Suprapubic skin (tissue), 4 donors: ENCODE data around the gene CTSO. TPM values are rescaled to one million over a fixed set of nuclear protein-coding genes. Genes with fewer than 3 reads are reported as not detected.

Source experiments
- DNase-seq, 2 donors: peaks; one replicate each; pipeline ENCODE4 v3.0.0-alpha.2; 2019; ENCODE audit warnings: low spot score in 2 of 2
- H3K27ac ChIP-seq: fragments of 200-600 bp; sonication (generic); one replicate; pipeline ENCODE4 v1.5.1; 2019
- H3K27me3 ChIP-seq: fragments of 200-600 bp; sonication (generic); one replicate; pipeline ENCODE4 v1.5.1; 2019
- H3K36me3 ChIP-seq: fragments of 200-600 bp; sonication (generic); one replicate; pipeline ENCODE4 v1.5.1; 2019
- H3K4me1 ChIP-seq: fragments of 200-600 bp; sonication (generic); one replicate; pipeline ENCODE4 v1.5.1; 2019
- H3K4me3 ChIP-seq: fragments of 200-600 bp; sonication (generic); one replicate; pipeline ENCODE4 v1.5.1; 2019; ENCODE audit warnings: mild to moderate bottlenecking
- H3K9me3 ChIP-seq: fragments of 200-600 bp; sonication (generic); one replicate; pipeline ENCODE4 v1.5.1; 2019
- EP300 ChIP-seq: sonication (generic); formaldehyde crosslinking; IDR thresholded peaks from one replicate; pipeline ENCODE4 v1.6.1; 2017; ENCODE audit warnings: antibody characterized with exemption
- POLR2A ChIP-seq, 2 donors: fragments of 450-650 bp; IDR thresholded peaks; one replicate each; pipeline ENCODE4 v1.6.1; 2017; ENCODE audit warnings: antibody characterized with exemption in 2 of 2, mild to moderate bottlenecking in 2 of 2, moderate library complexity in 2 of 2
- POLR2AphosphoS5 ChIP-seq, 3 donors: sonication (generic); formaldehyde crosslinking; IDR thresholded peaks; one replicate each; pipeline ENCODE4 v1.6.1; 2017; ENCODE audit warnings: antibody characterized with exemption in 3 of 3
- WGBS: methylation state at CpG from one replicate; pipeline ENCODE4 v1.1.5; 2018; 5-methylcytosine and 5-hydroxymethylcytosine counted together
- total RNA-seq, 4 donors: library from RNA; depleted of rRNA; stranded (reverse); fragments of >200 nt; gene quantifications; one replicate each; pipeline ENCODE4 v1.1.0, GENCODE V29; 2016
- TF ChIP-seq, protein P1 (sequence below), 2 donors: fragments of 200-600 bp in 1 of 2; fragments of 450-650 bp in 1 of 2; sonication (generic) in 1 of 2; IDR thresholded peaks; one replicate each; pipeline ENCODE4 v1.5.1; 2016 to 2019; ENCODE audit warnings: antibody characterized with exemption in 2 of 2, mild to moderate bottlenecking in 1 of 2, moderate library complexity in 1 of 2

CTSO gene
- total RNA-seq, 4 donors from 2014 or later = 5.7 to 8.0 (median 7.6) TPM

DNA sequence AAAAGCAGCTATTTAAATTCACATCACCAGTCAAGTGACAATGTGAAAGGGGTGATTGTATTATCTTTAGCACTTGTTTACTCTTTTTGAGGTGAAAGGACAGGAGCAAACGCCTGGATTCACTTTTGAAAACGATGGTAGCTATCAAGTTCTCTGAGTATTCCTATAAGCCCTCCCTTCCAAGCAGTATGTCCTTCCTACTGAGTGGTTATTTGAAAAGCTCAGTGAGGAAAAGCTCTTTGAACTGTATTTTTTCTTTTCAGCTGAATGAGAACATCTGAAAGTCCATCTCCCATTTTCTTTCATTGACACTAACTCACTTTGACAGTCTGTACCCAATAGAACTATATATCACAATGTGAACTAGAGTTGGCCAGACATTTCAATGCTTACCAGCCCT is 9.1 kb upstream of the CTSO start:
- H3K27ac ChIP-seq = peak overlapping the region; percentile 59
- WGBS = 71% methylated on average over 2 of the region's 2 CpGs
- no peaks in the 10 kb centered on the region for H3K27me3 ChIP-seq
- H3K4me1 ChIP-seq = peaks cover 11% of the 10 kb centered on the region
- no peak for DNase-seq
- H3K36me3 ChIP-seq = no peaks in the 10 kb centered on the region
- TF ChIP-seq POLR2A (IDR thresholded peaks at IDR 0.05) (no peak), POLR2AphosphoS5 (IDR thresholded peaks at IDR 0.05) (no peak), EP300 (no peak)
- TF ChIP-seq, protein P1, sequence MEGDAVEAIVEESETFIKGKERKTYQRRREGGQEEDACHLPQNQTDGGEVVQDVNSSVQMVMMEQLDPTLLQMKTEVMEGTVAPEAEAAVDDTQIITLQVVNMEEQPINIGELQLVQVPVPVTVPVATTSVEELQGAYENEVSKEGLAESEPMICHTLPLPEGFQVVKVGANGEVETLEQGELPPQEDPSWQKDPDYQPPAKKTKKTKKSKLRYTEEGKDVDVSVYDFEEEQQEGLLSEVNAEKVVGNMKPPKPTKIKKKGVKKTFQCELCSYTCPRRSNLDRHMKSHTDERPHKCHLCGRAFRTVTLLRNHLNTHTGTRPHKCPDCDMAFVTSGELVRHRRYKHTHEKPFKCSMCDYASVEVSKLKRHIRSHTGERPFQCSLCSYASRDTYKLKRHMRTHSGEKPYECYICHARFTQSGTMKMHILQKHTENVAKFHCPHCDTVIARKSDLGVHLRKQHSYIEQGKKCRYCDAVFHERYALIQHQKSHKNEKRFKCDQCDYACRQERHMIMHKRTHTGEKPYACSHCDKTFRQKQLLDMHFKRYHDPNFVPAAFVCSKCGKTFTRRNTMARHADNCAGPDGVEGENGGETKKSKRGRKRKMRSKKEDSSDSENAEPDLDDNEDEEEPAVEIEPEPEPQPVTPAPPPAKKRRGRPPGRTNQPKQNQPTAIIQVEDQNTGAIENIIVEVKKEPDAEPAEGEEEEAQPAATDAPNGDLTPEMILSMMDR (IDR thresholded peaks at IDR 0.05) = no peak
- no peak overlapping the region for H3K4me3 ChIP-seq
- H3K9me3 ChIP-seq = no peaks in the 10 kb centered on the region

DNA sequence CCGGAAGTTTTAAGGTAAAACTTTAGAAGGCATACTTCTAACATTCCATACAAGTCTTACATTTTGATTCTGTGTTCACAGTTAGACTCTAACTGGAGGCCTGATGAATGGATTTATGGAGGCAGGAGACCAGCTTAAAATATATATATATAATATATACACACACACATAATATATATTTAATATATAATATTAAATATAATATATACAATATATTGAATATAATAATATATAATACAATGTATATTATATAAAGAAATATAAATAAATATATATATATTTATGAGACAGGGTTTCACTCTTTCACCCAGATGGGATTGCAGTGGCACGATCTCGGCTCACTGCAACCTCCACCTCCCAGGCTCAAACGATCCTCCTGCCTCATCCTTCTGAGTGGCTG is 7.9 kb upstream of the CTSO start:
- 89% methylated on average over 4 of the region's 4 CpGs for WGBS
- Histone ChIP-seq H3K4me1 (peaks cover 11% of the 10 kb centered on the region), H3K27ac (no peak overlapping the region)

DNA sequence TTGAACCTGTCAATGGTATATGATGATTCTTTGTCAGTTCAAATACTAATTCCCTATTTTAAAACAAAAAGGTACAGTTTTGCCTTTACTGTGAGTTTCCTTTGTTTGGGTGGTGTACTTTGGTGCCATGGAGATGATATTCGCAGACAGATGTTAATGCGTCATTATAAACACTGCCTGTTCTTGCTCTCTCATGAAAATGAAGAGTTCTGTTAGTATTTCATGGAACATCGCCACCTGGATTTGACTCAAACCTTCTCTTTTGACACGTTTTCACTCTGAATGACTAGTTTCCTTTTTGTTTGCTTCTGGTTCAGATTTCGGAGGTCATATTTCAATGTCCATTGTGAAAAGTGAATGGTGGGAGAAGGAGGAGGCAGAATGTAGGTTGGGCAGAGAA is 6.9 kb upstream of the CTSO start:
- Histone ChIP-seq H3K9me3 (no peaks in the 10 kb centered on the region), H3K4me3 (no peak overlapping the region), H3K36me3 (no peaks in the 10 kb centered on the region), H3K4me1 (peaks cover 11% of the 10 kb centered on the region), H3K27me3 (no peaks in the 10 kb centered on the region), H3K27ac (peak overlapping the region; percentile 74)
- DNase-seq = no peak
- TF ChIP-seq EP300 (no peak), POLR2AphosphoS5 (IDR thresholded peaks at IDR 0.05) (peak in 1 of 3 donors; percentile 17), POLR2A (IDR thresholded peaks at IDR 0.05) (no peak)
- TF ChIP-seq, protein P1 (IDR thresholded peaks at IDR 0.05) = no peak
- 35% methylated on average over 5 of the region's 5 CpGs for WGBS

More for the DNA sequence above, 7.9 kb upstream of the CTSO start:
- Histone ChIP-seq H3K9me3 (no peaks in the 10 kb centered on the region), H3K36me3 (no peaks in the 10 kb centered on the region), H3K4me3 (no peak overlapping the region), H3K27me3 (no peaks in the 10 kb centered on the region)
- TF ChIP-seq, protein P1 (IDR thresholded peaks at IDR 0.05) = no peak
- no peak for TF ChIP-seq EP300
- TF ChIP-seq POLR2AphosphoS5 (IDR thresholded peaks at IDR 0.05) = no peak
- TF ChIP-seq POLR2A (IDR thresholded peaks at IDR 0.05) = no peak
- no peak for DNase-seq

DNA sequence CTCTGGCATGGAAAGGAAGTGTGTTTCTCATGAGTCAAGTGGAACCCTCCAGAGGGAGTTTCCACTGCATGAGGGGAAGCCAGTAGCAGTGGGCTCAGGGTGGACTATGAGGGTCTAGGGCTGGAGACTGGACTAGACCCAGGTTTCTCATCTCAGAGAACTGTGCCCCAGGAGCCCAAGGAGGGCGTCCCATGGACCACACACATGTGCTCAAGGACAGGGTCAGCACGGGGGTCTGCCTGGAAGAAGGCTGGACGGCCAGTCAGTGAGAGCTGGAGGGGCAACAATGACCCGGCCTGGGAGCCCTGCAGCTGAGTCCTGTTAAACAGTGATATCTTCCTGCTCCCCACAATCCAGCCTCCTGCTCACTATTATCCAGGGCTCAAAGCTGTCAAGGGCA is 5.8 kb upstream of the CTSO start:
- 74% methylated on average over 4 of the region's 4 CpGs for WGBS
- peaks cover 11% of the 10 kb centered on the region for H3K4me1 ChIP-seq
- H3K27ac ChIP-seq = peak overlapping the region; percentile 74
- H3K27me3 ChIP-seq = no peaks in the 10 kb centered on the region
- H3K36me3 ChIP-seq = no peaks in the 10 kb centered on the region
- no peak overlapping the region for H3K4me3 ChIP-seq
- TF ChIP-seq, protein P1 (IDR thresholded peaks at IDR 0.05) = no peak
- no peak for TF ChIP-seq EP300
- TF ChIP-seq POLR2AphosphoS5 (IDR thresholded peaks at IDR 0.05) = no peak
- TF ChIP-seq POLR2A (IDR thresholded peaks at IDR 0.05) = no peak
- no peak for DNase-seq
- H3K9me3 ChIP-seq = no peaks in the 10 kb centered on the region

DNA sequence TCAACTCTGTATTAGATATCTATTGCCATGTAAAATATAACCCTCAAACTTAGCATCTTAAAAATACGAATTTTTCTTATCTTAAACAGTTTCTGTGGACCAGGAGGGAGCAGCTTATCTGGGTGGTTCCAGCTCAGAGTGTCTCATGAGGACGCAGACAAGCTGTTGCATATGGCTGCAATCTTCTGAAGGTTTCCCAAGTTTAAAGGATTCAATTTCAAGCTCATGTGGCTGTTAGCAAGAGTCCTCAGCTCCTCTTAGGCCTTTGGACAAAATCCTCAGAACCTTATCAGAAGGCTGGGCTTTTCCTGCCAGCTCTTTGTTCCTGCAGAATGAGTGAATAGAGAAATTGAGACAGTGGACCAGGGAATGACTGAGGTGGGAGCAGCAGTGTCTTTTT is 2.8 kb upstream of the CTSO start:
- H3K27me3 ChIP-seq = no peaks in the 10 kb centered on the region

More for the DNA sequence above, 2.8 kb upstream of the CTSO start:
- no peak overlapping the region for H3K27ac ChIP-seq
- TF ChIP-seq, protein P1 (IDR thresholded peaks at IDR 0.05) = no peak
- TF ChIP-seq POLR2A (IDR thresholded peaks at IDR 0.05) = no peak
- TF ChIP-seq POLR2AphosphoS5 (IDR thresholded peaks at IDR 0.05) = no peak
- no peak for TF ChIP-seq EP300
- H3K4me1 ChIP-seq = peaks cover 21% of the 10 kb centered on the region
- no peak overlapping the region for H3K4me3 ChIP-seq
- DNase-seq = no peak
- no peaks in the 10 kb centered on the region for H3K36me3 ChIP-seq
- no peaks in the 10 kb centered on the region for H3K9me3 ChIP-seq
- WGBS = 78% methylated on average over 2 of the region's 2 CpGs
